ENCODE data around the gene ASCL4.

DNA sequence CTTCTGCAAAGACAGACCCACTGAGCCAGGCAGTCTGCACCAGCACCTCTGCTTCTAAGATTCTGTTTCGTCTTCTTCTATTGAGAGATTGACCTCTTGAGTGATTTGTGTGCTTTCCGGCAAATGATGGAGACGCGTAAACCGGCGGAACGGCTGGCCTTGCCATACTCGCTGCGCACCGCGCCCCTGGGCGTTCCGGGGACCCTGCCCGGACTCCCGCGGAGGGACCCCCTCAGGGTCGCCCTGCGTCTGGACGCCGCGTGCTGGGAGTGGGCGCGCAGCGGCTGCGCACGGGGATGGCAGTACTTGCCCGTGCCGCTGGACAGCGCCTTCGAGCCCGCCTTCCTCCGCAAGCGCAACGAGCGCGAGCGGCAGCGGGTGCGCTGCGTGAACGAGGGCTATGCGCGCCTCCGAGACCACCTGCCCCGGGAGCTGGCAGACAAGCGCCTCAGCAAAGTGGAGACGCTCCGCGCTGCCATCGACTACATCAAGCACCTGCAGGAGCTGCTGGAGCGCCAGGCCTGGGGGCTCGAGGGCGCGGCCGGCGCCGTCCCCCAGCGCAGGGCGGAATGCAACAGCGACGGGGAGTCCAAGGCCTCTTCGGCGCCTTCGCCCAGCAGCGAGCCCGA lies 703 bp downstream of the ASCL4 start:
- TF ChIP-seq CTCF (IDR thresholded peaks at IDR 0.05), result no peak
- TF ChIP-seq EZH2 (IDR thresholded peaks at IDR 0.05; ENCODE audit: borderline replicate concordance, insufficient read depth, low read depth, low read length, poor library complexity, severe bottlenecking), result no peak

All from B cell (primary cell).